ENCODE results near the gene GLB1L.

The GLB1L gene

GRCh38 chr2:219253753-219254589 lies 8.7 kb upstream of the GLB1L start, which contains the start of gene TUBA4A:
TUBA4A (minus strand) TSS chr2:219253918; CDS start chr2:219253858, 60 bp downstream.
- peak; percentile 77 to 86 for DNase-seq (ENCODE audit: low read depth in 1 of 2, low spot score in 1 of 2)

GRCh38 chr2:219252900-219253752 lies 7.9 kb upstream of the GLB1L start, which contains the start of gene TUBA4B:
TUBA4B (plus strand) TSS chr2:219253243; CDS start chr2:219253408, 165 bp downstream.
- DNase-seq (ENCODE audit: low read depth in 1 of 2, low spot score in 1 of 2) = peak in 1 of 2 donors; percentile 24

- DNase-seq (ENCODE audit: low read depth in 1 of 2, low spot score in 1 of 2) = no peak
Measured at GRCh38 chr2:219252570-219252899, 7.3 kb upstream of the GLB1L start.

GRCh38 chr2:219252084-219252483 lies 6.8 kb upstream of the GLB1L start:
- no peak for DNase-seq (ENCODE audit: low read depth in 1 of 2, low spot score in 1 of 2)

- DNase-seq (ENCODE audit: low read depth in 1 of 2, low spot score in 1 of 2) = no peak
Measured at GRCh38 chr2:219251656-219252055, 6.4 kb upstream of the GLB1L start.

- DNase-seq (ENCODE audit: low read depth in 1 of 2, low spot score in 1 of 2) = no peak
Measured at GRCh38 chr2:219250049-219250781, 5.0 kb upstream of the GLB1L start.

GRCh38 chr2:219249203-219249980 lies 4.1 kb upstream of the GLB1L start:
- DNase-seq (ENCODE audit: low read depth in 1 of 2, low spot score in 1 of 2) = peak in 1 of 2 donors; percentile 24

- DNase-seq (ENCODE audit: low read depth in 1 of 2, low spot score in 1 of 2) = no peak
Measured at GRCh38 chr2:219248845-219249202, 3.6 kb upstream of the GLB1L start.

GRCh38 chr2:219247678-219248642 lies 2.7 kb upstream of the GLB1L start:
- DNase-seq (ENCODE audit: low read depth in 1 of 2, low spot score in 1 of 2) = peak in 1 of 2 donors; percentile 54

GRCh38 chr2:219246559-219246958 lies 1.3 kb upstream of the GLB1L start:
- no peak for DNase-seq (ENCODE audit: low read depth in 1 of 2, low spot score in 1 of 2)

- DNase-seq (ENCODE audit: low read depth in 1 of 2, low spot score in 1 of 2) = no peak
Measured at GRCh38 chr2:219245899-219246230, 621 bp upstream of the GLB1L start.

GRCh38 chr2:219244789-219245147 lies 476 bp downstream of the GLB1L start:
- DNase-seq (ENCODE audit: low read depth in 1 of 2, low spot score in 1 of 2) = no peak

GRCh38 chr2:219243291-219243761 lies 1.9 kb downstream of the GLB1L start:
- DNase-seq (ENCODE audit: low read depth in 1 of 2, low spot score in 1 of 2) = no peak

GRCh38 chr2:219234331-219234730 lies 10.9 kb downstream of the GLB1L start:
- DNase-seq (ENCODE audit: low read depth in 1 of 2, low spot score in 1 of 2) = no peak

GRCh38 chr2:219230059-219230540 lies 15.1 kb downstream of the GLB1L start:
- peak in 1 of 2 donors; percentile 39 for DNase-seq (ENCODE audit: low read depth in 1 of 2, low spot score in 1 of 2)

GRCh38 chr2:219229305-219230058 lies 15.8 kb downstream of the GLB1L start, which contains the start of the genes ANKZF1 and ATG9A:
ANKZF1 (plus strand) TSS chr2:219229806; CDS start chr2:219230258, 452 bp downstream.
ATG9A (minus strand) TSS chr2:219229636; CDS start chr2:219228024, 1,612 bp downstream.
- DNase-seq (ENCODE audit: low read depth in 1 of 2, low spot score in 1 of 2) = peak; percentile 90 to 99

GRCh38 chr2:219228911-219229304 lies 16.3 kb downstream of the GLB1L start:
- no peak for DNase-seq (ENCODE audit: low read depth in 1 of 2, low spot score in 1 of 2)

Data from activated CD4-positive, alpha-beta T cell treated with anti-CD3 and anti-CD28 coated beads, Interleukin-2, amount 50 U/mL, for 24 hours (primary cell).